Measurements from ENCODE around the gene ARID4B. TPM values are rescaled to one million over a fixed set of nuclear protein-coding genes. Genes with fewer than 3 reads are reported as not detected.

The ARID4B gene
- total RNA-seq, 1 experiment from 2014 or later, result 28.3 TPM

DNA sequence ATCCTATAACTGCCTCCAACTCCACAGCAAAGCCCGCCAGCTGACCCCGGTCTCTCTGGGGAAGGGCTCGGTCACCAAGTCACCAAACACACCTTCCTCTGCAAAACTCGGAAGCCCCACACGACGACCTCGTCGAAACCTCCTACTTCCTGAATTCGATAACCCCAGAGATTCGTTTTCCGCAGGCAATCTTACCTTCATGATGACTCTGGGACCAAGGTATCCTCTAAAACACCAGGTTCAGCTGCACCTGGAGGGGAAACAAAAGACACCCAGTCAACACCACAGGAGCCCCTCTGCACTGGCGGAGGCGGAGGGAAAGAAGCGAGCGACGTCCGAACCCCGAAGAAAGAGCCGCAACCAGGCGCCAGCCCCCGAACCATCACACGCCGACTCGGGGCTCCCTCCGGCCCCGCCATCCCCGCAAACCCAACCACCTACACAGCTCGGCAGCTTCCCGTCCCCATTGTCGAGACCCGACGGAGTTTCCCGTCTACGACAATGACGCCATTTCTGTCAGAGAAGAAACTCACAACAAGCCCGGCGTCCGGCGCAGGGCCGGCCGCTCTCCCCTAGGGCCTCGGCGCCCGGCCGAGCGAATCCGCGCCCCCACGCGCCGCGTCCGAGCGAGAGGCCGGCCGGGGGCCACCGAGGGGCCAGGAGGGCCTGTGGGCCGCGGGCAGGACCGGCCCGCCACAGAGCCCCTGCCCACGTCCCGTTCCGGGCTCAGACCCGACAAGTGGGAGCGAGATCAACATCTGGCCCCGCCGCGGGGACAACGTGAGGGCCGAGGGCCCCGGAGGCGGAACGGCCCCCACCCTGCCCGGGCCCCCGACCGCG is 1.0 kb downstream of the ARID4B start:
- Histone ChIP-seq H3K4me3 (replicated peaks in 1 of 2; ENCODE audit: low read depth in 1 of 2, low read length in 2 of 2) (peak overlapping the region; percentile 95 to 99), H3K9ac (ENCODE audit: low read length) (peak overlapping the region; percentile 89), H3K9me2 (ENCODE audit: insufficient read depth) (no peaks in the 10 kb centered on the region), H2AFZ (ENCODE audit: low read depth, low read length, poor library complexity, severe bottlenecking) (no peak overlapping the region), H3K27me3 (ENCODE audit: insufficient read depth, low read length) (no peaks in the 10 kb centered on the region), H3K27ac (ENCODE audit: low read depth, low read length) (peak overlapping the region; percentile 92), H3K9me3 (ENCODE audit: control insufficient read depth in 1 of 2, insufficient read depth in 1 of 2, low read depth in 1 of 2, low read length in 2 of 2) (no peaks in the 10 kb centered on the region), H3K36me3 (ENCODE audit: control insufficient read depth in 1 of 2, insufficient read depth in 2 of 2, low read length in 2 of 2) (no peaks in the 10 kb centered on the region), H3K79me2 (ENCODE audit: insufficient read depth, low read length) (peaks cover 91% of the 10 kb centered on the region), H4K20me1 (ENCODE audit: insufficient read depth) (no peaks in the 10 kb centered on the region), H3K4me2 (ENCODE audit: low read length) (peak overlapping the region; percentile 92), H3K4me1 (ENCODE audit: control insufficient read depth in 1 of 2, insufficient read depth in 2 of 2, low read length in 2 of 2) (peaks cover 3 to 22% of the 10 kb centered on the region in 2 experiments; a peak in 3 of 4 replicates)
- no peak for TF ChIP-seq CEBPB (IDR thresholded peaks at IDR 0.05; ENCODE audit: low read depth)
- TF ChIP-seq ZFX (IDR thresholded peaks at IDR 0.05), result peak; percentile 84
- TF ChIP-seq JUND (IDR thresholded peaks at IDR 0.05), result no peak
- no peak for TF ChIP-seq EGR1 (IDR thresholded peaks at IDR 0.05; ENCODE audit: low read depth)
- TF ChIP-seq POLR2AphosphoS5 (IDR thresholded peaks at IDR 0.05; ENCODE audit: low read depth, low read length), result 0 out of 2 replicates have a peak, but pooled peaks have one; percentile 30
- TF ChIP-seq TCF7L2 (IDR thresholded peaks at IDR 0.05; ENCODE audit: borderline replicate concordance, extremely low read depth, insufficient read depth, insufficient read length), result no peak
- ATAC-seq (no peak), DNase-seq (ENCODE audit: low read depth, low spot score) (no peak)
- CTCF ChIA-PET, result no interaction called here
- POLR2A ChIA-PET, result no interaction called here
- intact Hi-C loops (cut with micrococcal nuclease), result loop anchor here (5.0 kb wide), 1 partner anchor 75 kb away; no protein-coding TSS in a partner anchor
- BruUV-seq (replicated peaks), result no TSS peak
- RAD21 ChIA-PET (ENCODE audit: low non-redundant PET in 1 of 2, low total read pairs in 2 of 2, uncharacterized antibody in 2 of 2, unreplicated experiment in 2 of 2), result no interaction called here

DNA sequence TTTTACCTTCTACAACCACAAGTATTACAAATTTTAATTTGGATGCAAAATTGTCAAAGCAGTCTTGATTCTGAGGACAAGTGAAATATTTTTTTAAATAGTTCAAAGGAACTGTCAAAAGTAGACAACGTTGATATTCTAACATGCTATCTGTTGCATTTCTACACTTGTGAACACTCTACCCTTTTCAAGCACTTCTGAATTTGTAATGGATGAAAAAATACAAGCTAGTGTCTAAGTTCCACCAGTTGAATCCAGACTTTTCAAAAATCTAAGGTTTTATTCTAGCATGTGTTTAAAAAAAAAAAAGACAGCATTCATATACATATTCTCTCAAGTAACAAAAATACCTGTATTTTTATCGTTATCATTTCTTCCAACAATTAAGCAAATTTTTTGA is 2.1 kb downstream of the ARID4B start:
- peak overlapping the region; percentile 89 for H3K9ac ChIP-seq (ENCODE audit: low read length)
- H3K27ac ChIP-seq (ENCODE audit: low read depth, low read length), result no peak overlapping the region
- ChIA-PET POLR2A (no interaction called here), CTCF (no interaction called here), RAD21 (ENCODE audit: low non-redundant PET in 1 of 2, low total read pairs in 2 of 2, uncharacterized antibody in 2 of 2, unreplicated experiment in 2 of 2) (no interaction called here)
- ATAC-seq, result no peak
- DNase-seq (ENCODE audit: low read depth, low spot score), result no peak
- no peak overlapping the region for H2AFZ ChIP-seq (ENCODE audit: low read depth, low read length, poor library complexity, severe bottlenecking)
- peaks cover 3 to 21% of the 10 kb centered on the region in 2 experiments; a peak in 3 of 4 replicates for H3K4me1 ChIP-seq (ENCODE audit: control insufficient read depth in 1 of 2, insufficient read depth in 2 of 2, low read length in 2 of 2)
- H3K4me3 ChIP-seq (replicated peaks in 1 of 2; ENCODE audit: low read depth in 1 of 2, low read length in 2 of 2), result peak overlapping the region; percentile 95 to 99; a peak in 3 of 4 replicates
- H3K27me3 ChIP-seq (ENCODE audit: insufficient read depth, low read length), result no peaks in the 10 kb centered on the region
- intact Hi-C loops (cut with micrococcal nuclease), result loop anchor here (5.0 kb wide), 1 partner anchor 74 kb away; no protein-coding TSS in a partner anchor
- H3K9me3 ChIP-seq (ENCODE audit: control insufficient read depth in 1 of 2, insufficient read depth in 1 of 2, low read depth in 1 of 2, low read length in 2 of 2), result no peaks in the 10 kb centered on the region
- H3K4me2 ChIP-seq (ENCODE audit: low read length), result peak overlapping the region; percentile 92
- no peaks in the 10 kb centered on the region for H3K9me2 ChIP-seq (ENCODE audit: insufficient read depth)
- H3K79me2 ChIP-seq (ENCODE audit: insufficient read depth, low read length), result peaks cover 91% of the 10 kb centered on the region
- no peaks in the 10 kb centered on the region for H4K20me1 ChIP-seq (ENCODE audit: insufficient read depth)
- BruUV-seq (replicated peaks), result no TSS peak
- no peaks in the 10 kb centered on the region for H3K36me3 ChIP-seq (ENCODE audit: control insufficient read depth in 1 of 2, insufficient read depth in 2 of 2, low read length in 2 of 2)
- no peak for TF ChIP-seq POLR2A (IDR thresholded peaks at IDR 0.05; ENCODE audit: borderline replicate concordance, extremely low read depth, insufficient read depth, insufficient read length)
- TF ChIP-seq, protein P1, sequence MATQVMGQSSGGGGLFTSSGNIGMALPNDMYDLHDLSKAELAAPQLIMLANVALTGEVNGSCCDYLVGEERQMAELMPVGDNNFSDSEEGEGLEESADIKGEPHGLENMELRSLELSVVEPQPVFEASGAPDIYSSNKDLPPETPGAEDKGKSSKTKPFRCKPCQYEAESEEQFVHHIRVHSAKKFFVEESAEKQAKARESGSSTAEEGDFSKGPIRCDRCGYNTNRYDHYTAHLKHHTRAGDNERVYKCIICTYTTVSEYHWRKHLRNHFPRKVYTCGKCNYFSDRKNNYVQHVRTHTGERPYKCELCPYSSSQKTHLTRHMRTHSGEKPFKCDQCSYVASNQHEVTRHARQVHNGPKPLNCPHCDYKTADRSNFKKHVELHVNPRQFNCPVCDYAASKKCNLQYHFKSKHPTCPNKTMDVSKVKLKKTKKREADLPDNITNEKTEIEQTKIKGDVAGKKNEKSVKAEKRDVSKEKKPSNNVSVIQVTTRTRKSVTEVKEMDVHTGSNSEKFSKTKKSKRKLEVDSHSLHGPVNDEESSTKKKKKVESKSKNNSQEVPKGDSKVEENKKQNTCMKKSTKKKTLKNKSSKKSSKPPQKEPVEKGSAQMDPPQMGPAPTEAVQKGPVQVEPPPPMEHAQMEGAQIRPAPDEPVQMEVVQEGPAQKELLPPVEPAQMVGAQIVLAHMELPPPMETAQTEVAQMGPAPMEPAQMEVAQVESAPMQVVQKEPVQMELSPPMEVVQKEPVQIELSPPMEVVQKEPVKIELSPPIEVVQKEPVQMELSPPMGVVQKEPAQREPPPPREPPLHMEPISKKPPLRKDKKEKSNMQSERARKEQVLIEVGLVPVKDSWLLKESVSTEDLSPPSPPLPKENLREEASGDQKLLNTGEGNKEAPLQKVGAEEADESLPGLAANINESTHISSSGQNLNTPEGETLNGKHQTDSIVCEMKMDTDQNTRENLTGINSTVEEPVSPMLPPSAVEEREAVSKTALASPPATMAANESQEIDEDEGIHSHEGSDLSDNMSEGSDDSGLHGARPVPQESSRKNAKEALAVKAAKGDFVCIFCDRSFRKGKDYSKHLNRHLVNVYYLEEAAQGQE (IDR thresholded peaks at IDR 0.05; ENCODE audit: low read depth), result no peak
- no peak for TF ChIP-seq FOSL1 (IDR thresholded peaks at IDR 0.05; ENCODE audit: low read depth)
- no peak for TF ChIP-seq YY1 (IDR thresholded peaks at IDR 0.05; ENCODE audit: extremely low read depth, insufficient replicate concordance, low read depth, low read length)
- TF ChIP-seq, protein P2, sequence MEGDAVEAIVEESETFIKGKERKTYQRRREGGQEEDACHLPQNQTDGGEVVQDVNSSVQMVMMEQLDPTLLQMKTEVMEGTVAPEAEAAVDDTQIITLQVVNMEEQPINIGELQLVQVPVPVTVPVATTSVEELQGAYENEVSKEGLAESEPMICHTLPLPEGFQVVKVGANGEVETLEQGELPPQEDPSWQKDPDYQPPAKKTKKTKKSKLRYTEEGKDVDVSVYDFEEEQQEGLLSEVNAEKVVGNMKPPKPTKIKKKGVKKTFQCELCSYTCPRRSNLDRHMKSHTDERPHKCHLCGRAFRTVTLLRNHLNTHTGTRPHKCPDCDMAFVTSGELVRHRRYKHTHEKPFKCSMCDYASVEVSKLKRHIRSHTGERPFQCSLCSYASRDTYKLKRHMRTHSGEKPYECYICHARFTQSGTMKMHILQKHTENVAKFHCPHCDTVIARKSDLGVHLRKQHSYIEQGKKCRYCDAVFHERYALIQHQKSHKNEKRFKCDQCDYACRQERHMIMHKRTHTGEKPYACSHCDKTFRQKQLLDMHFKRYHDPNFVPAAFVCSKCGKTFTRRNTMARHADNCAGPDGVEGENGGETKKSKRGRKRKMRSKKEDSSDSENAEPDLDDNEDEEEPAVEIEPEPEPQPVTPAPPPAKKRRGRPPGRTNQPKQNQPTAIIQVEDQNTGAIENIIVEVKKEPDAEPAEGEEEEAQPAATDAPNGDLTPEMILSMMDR (IDR thresholded peaks at IDR 0.05 in 2 of 3, conservative IDR thresholded peaks at IDR 0.05 in 1 of 3; ENCODE audit: borderline replicate concordance in 1 of 3, insufficient read depth in 1 of 3, low read depth in 2 of 3, low read length in 2 of 3), result no peak
- TF ChIP-seq, protein P3, sequence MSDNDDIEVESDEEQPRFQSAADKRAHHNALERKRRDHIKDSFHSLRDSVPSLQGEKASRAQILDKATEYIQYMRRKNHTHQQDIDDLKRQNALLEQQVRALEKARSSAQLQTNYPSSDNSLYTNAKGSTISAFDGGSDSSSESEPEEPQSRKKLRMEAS (IDR thresholded peaks at IDR 0.05), result no peak
- TF ChIP-seq EZH2phosphoT487 (IDR thresholded peaks at IDR 0.05; ENCODE audit: borderline replicate concordance), result no peak
- TF ChIP-seq SP1 (IDR thresholded peaks at IDR 0.05; ENCODE audit: low read depth), result no peak
- no peak for TF ChIP-seq ZFX (IDR thresholded peaks at IDR 0.05)
- TF ChIP-seq RAD21 (IDR thresholded peaks at IDR 0.05; ENCODE audit: low read depth), result no peak
